H1 (cell line): ENCODE results near the gene RGL3. TPM values are rescaled to one million over a fixed set of nuclear protein-coding genes. Genes with fewer than 3 reads are reported as not detected.

Source experiments
- CTCF ChIA-PET: fragments of 300-600 bp; sonication (Branson Sonifier 250); formaldehyde crosslinking; loops from one replicate; lab custom pipeline; 2021; ENCODE audit not compliant: partially characterized antibody; lab: Charles Lee
- POLR2A ChIA-PET: fragments of 300-600 bp; sonication (Branson Sonifier 250); formaldehyde crosslinking; loops from one replicate; lab custom pipeline; 2021; ENCODE audit warnings: inconsistent platforms; ENCODE audit not compliant: partially characterized antibody; lab: Charles Lee
- DNase-seq, 2 experiments: peaks; one replicate each; pipeline versions ENCODE4 v3.0.0 to v3.0.0-alpha.2; 2010 to 2022; ENCODE audit warnings: low spot score in 2 of 2, low read depth in 1 of 2, mixed read lengths in 1 of 2
- FAIRE-seq: peaks from 2 replicates; lab custom pipeline; 2011; peaks lifted over from hg19 to GRCh38; lab: Jason Lieb, UNC
- H2AFZ ChIP-seq: 2 replicates; pipeline ENCODE4 v1.8.1; 2012; ENCODE audit warnings: low read length, inconsistent platforms
- H2AK5ac ChIP-seq: 2 replicates; pipeline ENCODE4 v1.6.1; 2013; ENCODE audit warnings: low read depth, low read length
- H2BK120ac ChIP-seq: replicated peaks from 2 replicates; pipeline ENCODE3; 2013; ENCODE audit warnings: low read depth, low read length, inconsistent platforms
- H2BK12ac ChIP-seq: 2 replicates; pipeline ENCODE4 v1.6.1; 2013; ENCODE audit warnings: low read depth, low read length
- H2BK15ac ChIP-seq: 2 replicates; pipeline ENCODE4 v1.6.1; 2013; ENCODE audit warnings: low read length
- H2BK20ac ChIP-seq: 2 replicates; pipeline ENCODE4 v1.6.1; 2013; ENCODE audit warnings: low read length
- H2BK5ac ChIP-seq: 2 replicates; pipeline ENCODE4 v1.6.1; 2013; ENCODE audit warnings: low read depth, low read length
- H3K14ac ChIP-seq: 2 replicates; pipeline ENCODE4 v1.6.1; 2013; ENCODE audit warnings: inconsistent platforms; ENCODE audit not compliant: insufficient read length
- H3K18ac ChIP-seq: 2 replicates; pipeline ENCODE4 v1.6.1; 2013; ENCODE audit warnings: low read length; ENCODE audit errors: extremely low read depth
- H3K23ac ChIP-seq: 2 replicates; pipeline ENCODE4 v1.6.1; 2013; ENCODE audit warnings: inconsistent platforms; ENCODE audit not compliant: insufficient read length
- H3K23me2 ChIP-seq: 2 replicates; pipeline ENCODE4 v1.6.1; 2013; ENCODE audit warnings: low read depth, low read length
- H3K27ac ChIP-seq: 2 replicates; pipeline ENCODE4 v1.6.1; 2011; ENCODE audit warnings: low read depth, low read length, inconsistent platforms
- H3K27me3 ChIP-seq, 4 experiments: replicated peaks in 1 of 4; 1 replicate in 1 of 4; 2 replicates in 3 of 4; pipeline versions ENCODE4 v1.6.1 to v1.8.1; 2011 to 2013; ENCODE audit warnings: low read length in 3 of 4, mild to moderate bottlenecking in 3 of 4, inconsistent platforms in 2 of 4, mixed read lengths in 2 of 4, moderate library complexity in 1 of 4; ENCODE audit not compliant: control insufficient read depth in 3 of 4, insufficient read depth in 3 of 4; ENCODE audit errors: extremely low read depth in 1 of 4
- H3K36me3 ChIP-seq, 4 experiments: 2 replicates each; pipeline versions ENCODE4 v1.6.1 to v1.8.1; 2011 to 2013; ENCODE audit warnings: mild to moderate bottlenecking in 4 of 4, low read length in 3 of 4, moderate library complexity in 2 of 4, control low read depth in 1 of 4, inconsistent platforms in 1 of 4; ENCODE audit not compliant: insufficient read depth in 4 of 4, control insufficient read depth in 2 of 4
- H3K4ac ChIP-seq: replicated peaks from 2 replicates; pipeline ENCODE3; 2013; ENCODE audit warnings: low read length, low read depth, mixed read lengths, inconsistent platforms; ENCODE audit not compliant: insufficient read length
- H3K4me1 ChIP-seq, 4 experiments: replicated peaks in 1 of 4; 1 replicate in 1 of 4; 2 replicates in 3 of 4; pipeline versions ENCODE4 v1.6.1 to v1.8.1; 2011 to 2013; ENCODE audit warnings: low read length in 3 of 4, inconsistent platforms in 2 of 4, mixed read lengths in 1 of 4; ENCODE audit not compliant: insufficient read depth in 4 of 4, control insufficient read depth in 3 of 4
- H3K4me2 ChIP-seq, 2 experiments: 2 replicates each; pipeline versions ENCODE4 v1.6.1 to v1.8.1; 2011 to 2013; ENCODE audit warnings: low read depth in 2 of 2, low read length in 2 of 2, control low read depth in 1 of 2, inconsistent platforms in 1 of 2, mild to moderate bottlenecking in 1 of 2; ENCODE audit not compliant: insufficient read depth in 1 of 2
- H3K4me3 ChIP-seq, 4 experiments: fragments of 200-600, 300-600 bp in 1 of 4; sonication (generic), shearing (Covaris generic), sonication (Bioruptor Twin) in 1 of 4; 2 replicates each; pipeline versions ENCODE4 v1.5.1 to v1.8.1; 2011 to 2016; ENCODE audit warnings: low read length in 4 of 4, low read depth in 3 of 4, control low read depth in 2 of 4, inconsistent platforms in 2 of 4, mild to moderate bottlenecking in 2 of 4, mixed read lengths in 1 of 4, moderate library complexity in 1 of 4; ENCODE audit not compliant: insufficient read depth in 2 of 4; ENCODE audit errors: extremely low read depth in 1 of 4
- H3K56ac ChIP-seq: replicated peaks from 2 replicates; pipeline ENCODE3; 2013; ENCODE audit warnings: low read depth, mild to moderate bottlenecking, mixed read lengths, low read length, inconsistent platforms; ENCODE audit not compliant: insufficient read length
- H3K79me1 ChIP-seq: 2 replicates; pipeline ENCODE4 v1.6.1; 2013; ENCODE audit warnings: low read depth, low read length, control low read depth
- H3K79me2 ChIP-seq, 2 experiments: 2 replicates each; pipeline versions ENCODE4 v1.6.1 to v1.8.1; 2012 to 2013; ENCODE audit warnings: low read length in 2 of 2, mild to moderate bottlenecking in 2 of 2, inconsistent platforms in 1 of 2; ENCODE audit not compliant: insufficient read depth in 2 of 2, control insufficient read depth in 1 of 2
- H3K9ac ChIP-seq, 4 experiments: replicated peaks in 1 of 4; 1 replicate in 1 of 4; 2 replicates in 3 of 4; pipeline versions ENCODE4 v1.6.1 to v1.8.1; 2011 to 2013; ENCODE audit warnings: low read depth in 3 of 4, low read length in 3 of 4, control low read depth in 2 of 4, mild to moderate bottlenecking in 2 of 4, moderate library complexity in 2 of 4, inconsistent platforms in 1 of 4; ENCODE audit errors: extremely low read depth in 1 of 4
- H3K9me3 ChIP-seq, 2 experiments: 2 replicates each; pipeline versions ENCODE4 v1.6.1 to v1.8.1; 2012 to 2013; ENCODE audit warnings: mild to moderate bottlenecking in 2 of 2, moderate library complexity in 2 of 2, control low read depth in 1 of 2, inconsistent platforms in 1 of 2, low read depth in 1 of 2, low read length in 1 of 2, mixed read lengths in 1 of 2; ENCODE audit not compliant: insufficient read depth in 2 of 2
- H4K20me1 ChIP-seq, 2 experiments: replicated peaks in 1 of 2; 2 replicates each; pipeline versions ENCODE3 to v1.8.1; 2011 to 2013; ENCODE audit warnings: inconsistent platforms in 2 of 2, low read length in 2 of 2, mild to moderate bottlenecking in 1 of 2; ENCODE audit not compliant: insufficient read depth in 2 of 2, control insufficient read depth in 1 of 2
- H4K5ac ChIP-seq: 2 replicates; pipeline ENCODE4 v1.6.1; 2013; ENCODE audit warnings: low read length, low read depth, mixed read lengths, inconsistent platforms; ENCODE audit not compliant: insufficient read length
- H4K8ac ChIP-seq: 2 replicates; pipeline ENCODE4 v1.8.0; 2013; ENCODE audit warnings: mild to moderate bottlenecking, moderate library complexity, low read length, inconsistent platforms; ENCODE audit not compliant: insufficient read depth; ENCODE audit errors: extremely low read depth
- H4K91ac ChIP-seq: replicated peaks from 2 replicates; pipeline ENCODE3; 2013; ENCODE audit warnings: low read length, mixed read lengths, inconsistent platforms; ENCODE audit not compliant: insufficient read length
- BACH1 ChIP-seq: IDR thresholded peaks from 2 replicates; pipeline ENCODE4 v1.6.1; 2012; ENCODE audit warnings: low read length, improper control_type of control experiment
- CTBP2 ChIP-seq: IDR thresholded peaks from 2 replicates; pipeline ENCODE4 v1.7.0; 2011; ENCODE audit warnings: borderline replicate concordance, mild to moderate bottlenecking, moderate library complexity, mixed read lengths, low read length; ENCODE audit not compliant: insufficient read depth, insufficient read length
- CTCF ChIP-seq, 3 experiments: IDR thresholded peaks; 1 replicate in 2 of 3; 2 replicates in 1 of 3; pipeline versions ENCODE4 v1.5.1 to v1.6.1; 2011; ENCODE audit warnings: low read length in 3 of 3, mild to moderate bottlenecking in 3 of 3, inconsistent platforms in 2 of 3, low read depth in 1 of 3, moderate library complexity in 1 of 3; ENCODE audit not compliant: insufficient read depth in 1 of 3; ENCODE audit errors: control extremely low read depth in 1 of 3
- JUN ChIP-seq: IDR thresholded peaks from 2 replicates; pipeline ENCODE4 v1.6.1; 2011; ENCODE audit warnings: low read depth, mild to moderate bottlenecking, improper control_type of control experiment, low read length
- POLR2AphosphoS5 ChIP-seq: IDR thresholded peaks from 2 replicates; pipeline ENCODE4 v1.6.1; 2011; ENCODE audit warnings: low read depth, low read length
- POU5F1 ChIP-seq: IDR thresholded peaks from 2 replicates; pipeline ENCODE4 v1.6.1; 2011; ENCODE audit warnings: low read depth, mild to moderate bottlenecking, low read length, moderate library complexity
- RNF2 ChIP-seq: fragments of 200-900, 300-1000 bp; sonication (generic); IDR thresholded peaks from 2 replicates; pipeline ENCODE4 v1.7.1; 2016; ENCODE audit warnings: borderline replicate concordance, low read depth, mild to moderate bottlenecking, antibody characterized with exemption, low read length; ENCODE audit not compliant: poor library complexity, severe bottlenecking; ENCODE audit errors: missing control alignments
- TBP ChIP-seq: IDR thresholded peaks from 2 replicates; pipeline ENCODE4 v1.6.1; 2011; ENCODE audit warnings: low read depth, low read length, improper control_type of control experiment
- WGBS, 2 experiments: shearing (Covaris generic) in 1 of 2; methylation state at CpG; one replicate each; pipeline versions ENCODE4 v1.1.6 to v1.1.7; 2013 to 2015; ENCODE audit warnings: low lambda C conversion rate in 2 of 2, mixed read lengths in 2 of 2, inconsistent platforms in 1 of 2, low coverage in 1 of 2, missing lambda C conversion rate in 1 of 2; ENCODE audit not compliant: insufficient replicate concordance in 2 of 2, insufficient coverage in 1 of 2, insufficient read length in 1 of 2; ENCODE audit errors: extremely low coverage in 1 of 2, missing lambda C conversion rate in 1 of 2; 5-methylcytosine and 5-hydroxymethylcytosine counted together
- polyA plus RNA-seq, 7 experiments: library from polyadenylated mRNA; depleted of rRNA in 3 of 7; stranded (reverse) in 5 of 7; unstranded in 2 of 7; fragments of >200 nt in 5 of 7; fragments of 200-250 nt in 2 of 7; gene quantifications; 1 replicate in 5 of 7; 2 replicates in 1 of 7; 4 replicates in 1 of 7; pipeline versions ENCODE4 v1.2.1 to v1.2.3, GENCODE V29; 2011 to 2013; ENCODE audit warnings: missing spikeins in 2 of 7, mixed read lengths in 2 of 7
- total RNA-seq: library from RNA; stranded (reverse); fragmentation: NEBNext Ultra II Directional; extraction: Animal tissue kit (Norgen Biotek cat#: 25700); gene quantifications from 2 replicates; pipeline ENCODE4 v1.2.1, GENCODE V29; 2021

RGL3 gene
- total and polyA plus RNA-seq, 2 of the 8 experiments (the other 6 are each of a cell fraction or from before 2014, with no cell fraction given): 36.9 to 40.9 TPM

- Histone ChIP-seq H3K79me2 (peaks cover 0 to 16% of the 10 kb centered on the region in 2 experiments; a peak in 2 of 4 replicates), H4K20me1 (peaks cover 2 to 5% of the 10 kb centered on the region in 2 experiments), H2BK5ac (no peak overlapping the region), H3K4me3 (no peak overlapping the region), H3K9me3 (no peaks in the 10 kb centered on the region), H3K23me2 (peaks cover 7% of the 10 kb centered on the region), H3K56ac (no peak overlapping the region), H3K4me1 (peaks cover 0 to 13% (median 7%) of the 10 kb centered on the region in 4 experiments; a peak in 5 of 7 replicates), H3K4me2 (no peak overlapping the region), H3K79me1 (peaks cover 2% of the 10 kb centered on the region), H2AK5ac (no peak overlapping the region), H3K23ac (no peak overlapping the region), H2BK12ac (no peak overlapping the region), H4K5ac (no peak overlapping the region), H2BK20ac (no peak overlapping the region), H3K4ac (no peak overlapping the region), H4K91ac (no peak overlapping the region), H3K14ac (no peak overlapping the region), H2BK15ac (no peak overlapping the region), H3K27ac (no peak overlapping the region), H3K9ac (no peak overlapping the region), H4K8ac (no peak overlapping the region), H3K18ac (no peak overlapping the region), H3K36me3 (peaks cover 25 to 42% (median 35%) of the 10 kb centered on the region in 4 experiments), H2BK120ac (no peak overlapping the region), H3K27me3 (no peaks in the 10 kb centered on the region), H2AFZ (no peak overlapping the region)
- FAIRE-seq: no peak
- CTCF ChIA-PET: interaction anchor here (1.2 to 13.0 kb wide), 4 partner anchors 8 to 58 kb away, joined by 4 to 192 read pairs (median 8); partner anchors contain the start of genes EPOR, RGL3 and SWSAP1
- POLR2A ChIA-PET: interaction anchor here (1.6 to 2.6 kb wide), 2 partner anchors 12 to 15 kb away, joined by 3 to 14 read pairs; no protein-coding TSS in a partner anchor
- TF ChIP-seq TBP: no peak
- TF ChIP-seq CTCF (IDR thresholded peaks at IDR 0.05; ENCODE audit: control extremely low read depth in 1 of 3, insufficient read depth in 1 of 3, low read depth in 1 of 3, low read length in 3 of 3): no peak
- no peak for TF ChIP-seq POLR2AphosphoS5
- TF ChIP-seq BACH1: no peak
- TF ChIP-seq JUN: no peak
- no peak for TF ChIP-seq RNF2
- TF ChIP-seq CTBP2: no peak
- TF ChIP-seq POU5F1: no peak
- DNase-seq: no peak
- 88% methylated on average over 7 of the region's 9 CpGs; no CpG with 5 or more reads in 1 of the 2 experiments for WGBS, 2 experiments
These were observed 18.8 kb upstream of the RGL3 start for GRCh38 chr19:11437955-11438354.
